OCI-LY1 (cell line): ENCODE measurements around the gene ATXN1.

ENCODE experiments used
- EZH2 ChIP-seq: fragments of 200-600 bp; sonication (generic), shearing (Covaris generic); IDR thresholded peaks from 2 replicates; pipeline ENCODE4 v1.8.0; 2017; ENCODE audit warnings: borderline replicate concordance, mixed run types, mild to moderate bottlenecking, antibody characterized with exemption, low read length, moderate library complexity, mixed read lengths
- TF ChIP-seq, protein P1 (sequence below): fragments of 200-600 bp; sonication (generic), shearing (Covaris generic); IDR thresholded peaks from 2 replicates; pipeline ENCODE4 v1.5.1; 2017; ENCODE audit warnings: mild to moderate bottlenecking, antibody characterized with exemption, low read length, moderate library complexity, mixed read lengths

DNA sequence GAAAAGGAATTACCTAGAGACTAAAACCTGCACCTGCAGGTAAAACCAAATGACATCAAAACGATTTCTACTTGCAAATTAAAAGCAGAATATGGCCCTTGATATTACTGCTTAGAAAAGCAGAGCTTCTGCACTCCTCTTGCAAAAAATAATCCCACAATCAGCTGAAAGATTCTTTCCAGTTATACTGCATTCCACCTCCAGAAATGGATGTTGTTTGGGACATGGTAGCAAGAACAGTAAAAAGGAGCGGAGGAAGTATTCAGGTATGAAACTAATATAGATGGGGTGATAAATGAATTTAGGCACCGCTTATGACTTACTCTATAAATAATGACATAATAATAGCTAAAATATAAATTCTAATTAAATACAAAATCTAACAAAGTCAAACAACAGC lies 14.9 kb downstream of the ATXN1 start:
- TF ChIP-seq, protein P1, sequence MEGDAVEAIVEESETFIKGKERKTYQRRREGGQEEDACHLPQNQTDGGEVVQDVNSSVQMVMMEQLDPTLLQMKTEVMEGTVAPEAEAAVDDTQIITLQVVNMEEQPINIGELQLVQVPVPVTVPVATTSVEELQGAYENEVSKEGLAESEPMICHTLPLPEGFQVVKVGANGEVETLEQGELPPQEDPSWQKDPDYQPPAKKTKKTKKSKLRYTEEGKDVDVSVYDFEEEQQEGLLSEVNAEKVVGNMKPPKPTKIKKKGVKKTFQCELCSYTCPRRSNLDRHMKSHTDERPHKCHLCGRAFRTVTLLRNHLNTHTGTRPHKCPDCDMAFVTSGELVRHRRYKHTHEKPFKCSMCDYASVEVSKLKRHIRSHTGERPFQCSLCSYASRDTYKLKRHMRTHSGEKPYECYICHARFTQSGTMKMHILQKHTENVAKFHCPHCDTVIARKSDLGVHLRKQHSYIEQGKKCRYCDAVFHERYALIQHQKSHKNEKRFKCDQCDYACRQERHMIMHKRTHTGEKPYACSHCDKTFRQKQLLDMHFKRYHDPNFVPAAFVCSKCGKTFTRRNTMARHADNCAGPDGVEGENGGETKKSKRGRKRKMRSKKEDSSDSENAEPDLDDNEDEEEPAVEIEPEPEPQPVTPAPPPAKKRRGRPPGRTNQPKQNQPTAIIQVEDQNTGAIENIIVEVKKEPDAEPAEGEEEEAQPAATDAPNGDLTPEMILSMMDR = no peak
- no peak for TF ChIP-seq EZH2
